NCI-H128 (cell line): ENCODE measurements around the gene ARHGEF28.
A peak's percentile ranks its signal among the peaks of the same experiment; 100 is the strongest.

Experiments
- DNase-seq: peaks from one replicate; lab custom pipeline; 2025; ENCODE audit not compliant: unreplicated experiment; lab: John Stamatoyannopoulos, UW

The ARHGEF28 gene

GRCh38 chr5:73899916-73900315 is 273.9 kb downstream of the ARHGEF28 start:
- DNase-seq: no peak

GRCh38 chr5:73900566-73900965 is 274.6 kb downstream of the ARHGEF28 start:
- no peak for DNase-seq

GRCh38 chr5:73901043-73901442 is 275.0 kb downstream of the ARHGEF28 start:
- DNase-seq: no peak

- no peak for DNase-seq
These were observed 275.5 kb downstream of the ARHGEF28 start for GRCh38 chr5:73901455-73901854.

- DNase-seq: no peak
These were observed 276.5 kb downstream of the ARHGEF28 start for GRCh38 chr5:73902327-73903051.

- no peak for DNase-seq
These were observed 277.2 kb downstream of the ARHGEF28 start for GRCh38 chr5:73903169-73903568.

GRCh38 chr5:73906277-73906676 is 280.3 kb downstream of the ARHGEF28 start:
- no peak for DNase-seq

- no peak for DNase-seq
These were observed 281.2 kb downstream of the ARHGEF28 start for GRCh38 chr5:73907164-73907563.

GRCh38 chr5:73908395-73908794 is 282.4 kb downstream of the ARHGEF28 start:
- no peak for DNase-seq

GRCh38 chr5:73908846-73909245 is 282.9 kb downstream of the ARHGEF28 start:
- DNase-seq: no peak

- no peak for DNase-seq
These were observed 283.5 kb downstream of the ARHGEF28 start for GRCh38 chr5:73909474-73909873.

GRCh38 chr5:73911761-73912393 is 285.9 kb downstream of the ARHGEF28 start:
- peak; percentile 42 for DNase-seq

- no peak for DNase-seq
These were observed 286.9 kb downstream of the ARHGEF28 start for GRCh38 chr5:73912821-73913271.

- no peak for DNase-seq
These were observed 288.0 kb downstream of the ARHGEF28 start for GRCh38 chr5:73913971-73914370.

GRCh38 chr5:73915345-73915744 is 289.3 kb downstream of the ARHGEF28 start:
- DNase-seq: no peak

- DNase-seq: no peak
These were observed 291.4 kb downstream of the ARHGEF28 start for GRCh38 chr5:73917433-73917832.

- no peak for DNase-seq
These were observed 291.9 kb downstream of the ARHGEF28 start for GRCh38 chr5:73917891-73918290.

- no peak for DNase-seq
These were observed 292.8 kb downstream of the ARHGEF28 start for GRCh38 chr5:73918791-73919221.

GRCh38 chr5:73921741-73922140 is 295.7 kb downstream of the ARHGEF28 start:
- no peak for DNase-seq

- DNase-seq: no peak
These were observed 296.2 kb downstream of the ARHGEF28 start for GRCh38 chr5:73922224-73922623.

GRCh38 chr5:73922875-73923557 is 297.0 kb downstream of the ARHGEF28 start:
- DNase-seq: no peak

GRCh38 chr5:73928476-73929070 is 302.6 kb downstream of the ARHGEF28 start:
- no peak for DNase-seq
